ENCODE results near the gene SRSF9.

DNA sequence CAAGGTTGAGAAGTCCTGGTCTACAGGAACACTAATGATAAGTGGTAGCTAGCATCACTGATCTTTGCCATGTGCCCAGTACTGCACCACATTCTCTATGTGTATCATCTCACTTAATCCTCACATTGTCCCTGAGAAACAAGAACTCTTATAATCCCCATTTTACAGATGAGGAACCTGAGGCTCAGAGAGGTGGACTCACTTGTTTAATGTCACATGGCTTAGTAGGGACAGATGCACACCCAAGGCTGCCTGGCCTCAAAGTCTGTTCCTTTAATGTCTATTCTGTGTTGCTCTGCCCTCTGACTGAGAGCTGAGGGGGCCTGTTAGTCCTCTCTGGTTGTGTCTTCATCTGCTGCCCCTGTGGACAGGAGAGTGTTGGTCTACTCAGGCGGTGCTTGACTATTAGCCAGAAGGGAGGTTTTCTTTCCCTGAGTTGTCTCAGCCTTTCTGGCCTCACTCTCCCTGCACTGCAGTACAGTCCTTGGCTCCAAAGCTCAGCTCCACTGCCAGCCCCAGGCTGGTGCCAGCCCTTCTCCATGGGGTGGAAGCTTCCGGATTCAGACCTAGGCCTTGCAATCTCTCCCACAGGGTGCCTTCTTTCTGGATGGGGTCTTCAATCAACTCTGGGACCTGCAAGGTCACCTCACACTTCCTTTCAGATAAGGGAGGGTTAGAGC lies 21.4 kb upstream of the SRSF9 start:
- TF ChIP-seq, protein P1, sequence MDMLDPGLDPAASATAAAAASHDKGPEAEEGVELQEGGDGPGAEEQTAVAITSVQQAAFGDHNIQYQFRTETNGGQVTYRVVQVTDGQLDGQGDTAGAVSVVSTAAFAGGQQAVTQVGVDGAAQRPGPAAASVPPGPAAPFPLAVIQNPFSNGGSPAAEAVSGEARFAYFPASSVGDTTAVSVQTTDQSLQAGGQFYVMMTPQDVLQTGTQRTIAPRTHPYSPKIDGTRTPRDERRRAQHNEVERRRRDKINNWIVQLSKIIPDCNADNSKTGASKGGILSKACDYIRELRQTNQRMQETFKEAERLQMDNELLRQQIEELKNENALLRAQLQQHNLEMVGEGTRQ (IDR thresholded peaks at IDR 0.05) = no peak
- TF ChIP-seq, protein P2, sequence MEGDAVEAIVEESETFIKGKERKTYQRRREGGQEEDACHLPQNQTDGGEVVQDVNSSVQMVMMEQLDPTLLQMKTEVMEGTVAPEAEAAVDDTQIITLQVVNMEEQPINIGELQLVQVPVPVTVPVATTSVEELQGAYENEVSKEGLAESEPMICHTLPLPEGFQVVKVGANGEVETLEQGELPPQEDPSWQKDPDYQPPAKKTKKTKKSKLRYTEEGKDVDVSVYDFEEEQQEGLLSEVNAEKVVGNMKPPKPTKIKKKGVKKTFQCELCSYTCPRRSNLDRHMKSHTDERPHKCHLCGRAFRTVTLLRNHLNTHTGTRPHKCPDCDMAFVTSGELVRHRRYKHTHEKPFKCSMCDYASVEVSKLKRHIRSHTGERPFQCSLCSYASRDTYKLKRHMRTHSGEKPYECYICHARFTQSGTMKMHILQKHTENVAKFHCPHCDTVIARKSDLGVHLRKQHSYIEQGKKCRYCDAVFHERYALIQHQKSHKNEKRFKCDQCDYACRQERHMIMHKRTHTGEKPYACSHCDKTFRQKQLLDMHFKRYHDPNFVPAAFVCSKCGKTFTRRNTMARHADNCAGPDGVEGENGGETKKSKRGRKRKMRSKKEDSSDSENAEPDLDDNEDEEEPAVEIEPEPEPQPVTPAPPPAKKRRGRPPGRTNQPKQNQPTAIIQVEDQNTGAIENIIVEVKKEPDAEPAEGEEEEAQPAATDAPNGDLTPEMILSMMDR (IDR thresholded peaks at IDR 0.05) = no peak
